Natural killer cell (primary cell): Measurements from ENCODE around the gene TAS2R60. TPM values are rescaled to one million over a fixed set of nuclear protein-coding genes. Genes with fewer than 3 reads are reported as not detected.

Experiments used
- ATAC-seq, 3 donors: fragments of 150-1000 bp in 2 of 3; fragments of 200-7000 bp in 1 of 3; cut with Tn5 transposase; 1 replicate in 1 of 3; 2 replicates in 2 of 3; pipeline ENCODE4 v1.10.0; 2021; ENCODE audit warnings: mild to moderate bottlenecking in 2 of 3, moderate library complexity in 2 of 3
- DNase-seq, 2 donors: peaks; one replicate each; pipeline versions ENCODE4 v3.0.0 to v3.0.0-alpha.2; 2013 to 2021; ENCODE audit warnings: mixed read lengths in 1 of 2
- H3K27ac ChIP-seq: one replicate; pipeline ENCODE4 v1.5.1; 2013; ENCODE audit warnings: mild to moderate bottlenecking, low read length
- H3K27me3 ChIP-seq: one replicate; pipeline ENCODE4 v1.6.1; 2013; ENCODE audit warnings: low read length; ENCODE audit not compliant: control insufficient read depth, insufficient read depth
- H3K36me3 ChIP-seq: one replicate; pipeline ENCODE4 v1.6.1; 2013; ENCODE audit warnings: low read length; ENCODE audit not compliant: control insufficient read depth, insufficient read depth
- H3K4me1 ChIP-seq: one replicate; pipeline ENCODE4 v1.6.1; 2013; ENCODE audit warnings: low read length; ENCODE audit not compliant: control insufficient read depth, insufficient read depth
- H3K4me3 ChIP-seq: one replicate; pipeline ENCODE4 v1.5.1; 2013; ENCODE audit warnings: low read length
- H3K9me3 ChIP-seq: one replicate; pipeline ENCODE4 v1.6.1; 2013; ENCODE audit warnings: low read length; ENCODE audit not compliant: control insufficient read depth, insufficient read depth
- H3K27ac Mint-ChIP-seq, 2 donors: one replicate each; pipeline ENCODE4 v1.8.0; 2022; ENCODE audit warnings: mild to moderate bottlenecking in 2 of 2, mixed read lengths in 2 of 2, moderate library complexity in 1 of 2
- H3K27me3 Mint-ChIP-seq, 2 donors: one replicate each; pipeline ENCODE4 v1.8.0; 2022; ENCODE audit warnings: low read depth in 2 of 2, mixed read lengths in 2 of 2
- H3K36me3 Mint-ChIP-seq: one replicate; pipeline ENCODE4 v1.8.0; 2022; ENCODE audit warnings: mixed read lengths
- H3K4me1 Mint-ChIP-seq, 2 donors: one replicate each; pipeline ENCODE4 v1.8.0; 2022; ENCODE audit warnings: mixed read lengths in 2 of 2
- H3K4me3 Mint-ChIP-seq: one replicate; pipeline ENCODE4 v1.8.0; 2022; ENCODE audit warnings: mild to moderate bottlenecking, moderate library complexity, mixed read lengths
- H3K9me3 Mint-ChIP-seq, 2 donors: one replicate each; pipeline ENCODE4 v1.8.0; 2022; ENCODE audit warnings: mixed read lengths in 2 of 2
- CTCF ChIP-seq: fragments of 200-600 bp; IDR thresholded peaks from one replicate; pipeline ENCODE4 v1.8.0; 2022; ENCODE audit warnings: antibody characterized with exemption
- WGBS: methylation state at CpG from one replicate; pipeline ENCODE4 v1.1.7; 2013; ENCODE audit warnings: missing lambda C conversion rate; ENCODE audit not compliant: insufficient coverage; 5-methylcytosine and 5-hydroxymethylcytosine counted together
- intact Hi-C: fragments of 100-400 bp; cut with micrococcal nuclease; formaldehyde crosslinking; loops from one replicate; pipeline ENCODE4 v1.14.2; 2022
- total RNA-seq, 4 donors: library from RNA; stranded (reverse); fragments of 120-200 nt in 1 of 4; gene quantifications; one replicate each; pipeline versions ENCODE4 v1.2.3 to v1.2.4, GENCODE V29; 2013 to 2022

Gene TAS2R60
- total RNA-seq, 3 donors from 2014 or later (not counting 1 experiment from before 2014, with no cell fraction given), result 0.40 TPM; not detected in 2

- Histone ChIP-seq H3K4me3 (no peak overlapping the region), H3K9me3 (no peaks in the 10 kb centered on the region), H3K36me3 (no peaks in the 10 kb centered on the region), H3K4me1 (no peaks in the 10 kb centered on the region), H3K27ac (no peak overlapping the region), H3K27me3 (no peaks in the 10 kb centered on the region)
- ATAC-seq (no peak), DNase-seq (no peak)
- H3K4me3 Mint-ChIP-seq, result no peak overlapping the region
- no peaks in the 10 kb centered on the region for H3K9me3 Mint-ChIP-seq
- no peaks in the 10 kb centered on the region for H3K4me1 Mint-ChIP-seq
- peaks cover 0 to 17% of the 10 kb centered on the region in 2 donors for H3K27me3 Mint-ChIP-seq
- no peak for TF ChIP-seq CTCF
- intact Hi-C loops, result no loop called here
- H3K36me3 Mint-ChIP-seq, result no peaks in the 10 kb centered on the region
- H3K27ac Mint-ChIP-seq, result no peak overlapping the region
- 77% methylated on average over 3 of the region's 4 CpGs for WGBS
Measured at GRCh38 chr7:143455942-143456341, 12.7 kb downstream of the TAS2R60 start.

GRCh38 chr7:143456992-143457793 lies 13.9 kb downstream of the TAS2R60 start:
- peaks cover 0 to 17% of the 10 kb centered on the region in 2 donors for H3K27me3 Mint-ChIP-seq
- intact Hi-C loops, result no loop called here
- TF ChIP-seq CTCF, result no peak
- WGBS, result 76% methylated on average over 3 of the region's 4 CpGs
- Histone ChIP-seq H3K4me3 (no peak overlapping the region), H3K27me3 (no peaks in the 10 kb centered on the region), H3K9me3 (no peaks in the 10 kb centered on the region), H3K27ac (no peak overlapping the region), H3K36me3 (no peaks in the 10 kb centered on the region), H3K4me1 (no peaks in the 10 kb centered on the region)
- no peaks in the 10 kb centered on the region for H3K36me3 Mint-ChIP-seq
- H3K4me1 Mint-ChIP-seq, result no peaks in the 10 kb centered on the region
- DNase-seq (no peak), ATAC-seq (no peak)
- H3K4me3 Mint-ChIP-seq, result no peak overlapping the region
- no peak overlapping the region for H3K27ac Mint-ChIP-seq
- no peaks in the 10 kb centered on the region for H3K9me3 Mint-ChIP-seq

GRCh38 chr7:143458263-143458662 lies 15.0 kb downstream of the TAS2R60 start:
- Histone ChIP-seq H3K9me3 (no peaks in the 10 kb centered on the region), H3K4me1 (no peaks in the 10 kb centered on the region), H3K4me3 (no peak overlapping the region), H3K36me3 (no peaks in the 10 kb centered on the region), H3K27ac (no peak overlapping the region), H3K27me3 (no peaks in the 10 kb centered on the region)
- TF ChIP-seq CTCF, result no peak
- intact Hi-C loops, result no loop called here
- ATAC-seq (no peak), DNase-seq (no peak)
- no peak overlapping the region for H3K27ac Mint-ChIP-seq
- 79% methylated on average over 3 of the region's 3 CpGs for WGBS
- H3K27me3 Mint-ChIP-seq, result peaks cover 2 to 21% of the 10 kb centered on the region in 2 donors
- H3K4me1 Mint-ChIP-seq, result no peaks in the 10 kb centered on the region
- no peaks in the 10 kb centered on the region for H3K36me3 Mint-ChIP-seq
- no peaks in the 10 kb centered on the region for H3K9me3 Mint-ChIP-seq
- no peak overlapping the region for H3K4me3 Mint-ChIP-seq

- H3K27me3 ChIP-seq, result no peaks in the 10 kb centered on the region
- H3K4me3 ChIP-seq, result no peak overlapping the region
- H3K36me3 Mint-ChIP-seq, result no peaks in the 10 kb centered on the region
- no peaks in the 10 kb centered on the region for H3K36me3 ChIP-seq
- no peak for TF ChIP-seq CTCF
- ATAC-seq (no peak), DNase-seq (no peak)
- H3K9me3 ChIP-seq, result no peaks in the 10 kb centered on the region
- no peaks in the 10 kb centered on the region for H3K4me1 Mint-ChIP-seq
- intact Hi-C loops, result no loop called here
- no peaks in the 10 kb centered on the region for H3K9me3 Mint-ChIP-seq
- H3K27ac ChIP-seq, result no peak overlapping the region
- WGBS, result 67% methylated on average over 2 of the region's 3 CpGs
- no peaks in the 10 kb centered on the region for H3K4me1 ChIP-seq
- no peak overlapping the region for H3K27ac Mint-ChIP-seq
- no peak overlapping the region for H3K4me3 Mint-ChIP-seq
- H3K27me3 Mint-ChIP-seq, result peaks cover 2 to 23% of the 10 kb centered on the region in 2 donors
Measured at GRCh38 chr7:143458681-143459080, 15.4 kb downstream of the TAS2R60 start.
